ENCODE measurements around the gene SORCS3. TPM values are rescaled to one million over a fixed set of nuclear protein-coding genes. Genes with fewer than 3 reads are reported as not detected.
"Not testable (repeated sequence)": the region's sequence is repeated elsewhere in the genome, so short reads cannot be mapped to it uniquely, and the experiment has no call there.

The SORCS3 gene
- total RNA-seq, 1 donor from 2014 or later, result 0.26 TPM

DNA sequence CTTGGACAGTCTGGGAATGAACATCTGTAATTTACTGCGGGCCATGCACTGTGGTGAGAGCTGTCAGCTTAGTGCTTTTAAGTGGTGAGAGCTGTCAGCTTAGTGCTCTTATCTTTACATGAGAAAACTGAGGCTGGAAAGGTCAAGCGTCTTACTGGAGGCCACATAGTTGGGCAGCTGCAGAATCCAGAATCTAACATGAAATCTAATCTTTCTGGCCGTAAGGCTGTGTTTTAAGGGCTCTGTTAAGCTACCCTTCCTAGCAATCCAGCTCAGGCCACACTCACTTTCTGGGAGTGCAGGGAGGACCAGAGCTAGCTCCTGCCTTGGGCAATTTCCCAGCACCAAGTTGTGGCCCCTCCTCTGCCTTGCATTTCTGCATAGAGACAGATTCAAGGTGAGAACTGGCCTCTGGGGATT, 70.2 kb downstream of the SORCS3 start:
- no peak overlapping the region for H3K27ac ChIP-seq
- no peak overlapping the region for H3K4me3 ChIP-seq
- H3K27me3 Mint-ChIP-seq (ENCODE audit: insufficient read depth, low read depth), result peaks cover 2% of the 10 kb centered on the region
- H3K9ac ChIP-seq, result no peak overlapping the region
- no peak overlapping the region for H3K4me3 Mint-ChIP-seq
- peaks cover 15% of the 10 kb centered on the region for H3K4me1 Mint-ChIP-seq
- no peak overlapping the region for H2AFZ ChIP-seq (replicated peaks)
- H4K20me1 ChIP-seq (ENCODE audit: low read depth), result no peaks in the 10 kb centered on the region
- H3K27ac Mint-ChIP-seq, result no peak overlapping the region
- no peaks in the 10 kb centered on the region for H3K79me2 ChIP-seq (ENCODE audit: low read depth)
- H3F3A ChIP-seq (ENCODE audit: low read depth), result no peaks in the 10 kb centered on the region
- H3K36me3 Mint-ChIP-seq, result no peaks in the 10 kb centered on the region
- H3K9me3 ChIP-seq (ENCODE audit: low read depth), result no peaks in the 10 kb centered on the region
- H3K4me2 ChIP-seq, result no peak overlapping the region
- H3K27me3 ChIP-seq, result no peaks in the 10 kb centered on the region
- H3K36me3 ChIP-seq, result no peaks in the 10 kb centered on the region
- H3K4me1 ChIP-seq, result peaks cover 5% of the 10 kb centered on the region
- no peaks in the 10 kb centered on the region for H3K9me3 Mint-ChIP-seq
- DNase-seq (ENCODE audit: low spot score), result no peak
- TF ChIP-seq, protein P1, sequence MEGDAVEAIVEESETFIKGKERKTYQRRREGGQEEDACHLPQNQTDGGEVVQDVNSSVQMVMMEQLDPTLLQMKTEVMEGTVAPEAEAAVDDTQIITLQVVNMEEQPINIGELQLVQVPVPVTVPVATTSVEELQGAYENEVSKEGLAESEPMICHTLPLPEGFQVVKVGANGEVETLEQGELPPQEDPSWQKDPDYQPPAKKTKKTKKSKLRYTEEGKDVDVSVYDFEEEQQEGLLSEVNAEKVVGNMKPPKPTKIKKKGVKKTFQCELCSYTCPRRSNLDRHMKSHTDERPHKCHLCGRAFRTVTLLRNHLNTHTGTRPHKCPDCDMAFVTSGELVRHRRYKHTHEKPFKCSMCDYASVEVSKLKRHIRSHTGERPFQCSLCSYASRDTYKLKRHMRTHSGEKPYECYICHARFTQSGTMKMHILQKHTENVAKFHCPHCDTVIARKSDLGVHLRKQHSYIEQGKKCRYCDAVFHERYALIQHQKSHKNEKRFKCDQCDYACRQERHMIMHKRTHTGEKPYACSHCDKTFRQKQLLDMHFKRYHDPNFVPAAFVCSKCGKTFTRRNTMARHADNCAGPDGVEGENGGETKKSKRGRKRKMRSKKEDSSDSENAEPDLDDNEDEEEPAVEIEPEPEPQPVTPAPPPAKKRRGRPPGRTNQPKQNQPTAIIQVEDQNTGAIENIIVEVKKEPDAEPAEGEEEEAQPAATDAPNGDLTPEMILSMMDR (IDR thresholded peaks at IDR 0.05), result no peak
- no peak for TF ChIP-seq EZH2 (IDR thresholded peaks at IDR 0.05)
- TF ChIP-seq EZH2phosphoT487 (IDR thresholded peaks at IDR 0.05), result no peak

DNA sequence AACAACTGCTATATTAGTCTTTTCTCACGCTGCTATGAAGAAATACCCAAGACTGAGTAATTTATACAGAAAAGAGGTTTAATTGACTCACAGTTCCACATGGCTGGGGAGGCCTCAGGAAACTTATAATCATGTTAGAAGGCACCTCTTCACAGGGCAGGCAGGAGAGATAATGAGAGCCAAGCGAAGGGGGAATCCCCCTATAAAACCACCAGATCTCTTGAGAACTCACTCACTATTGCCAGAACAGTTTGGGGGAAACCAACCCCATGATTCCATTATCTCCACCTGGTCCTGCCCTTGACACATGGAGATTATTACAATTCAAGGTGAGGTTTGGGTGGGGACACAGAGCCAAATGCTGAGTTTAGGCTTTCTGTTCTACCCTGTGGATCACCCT, 89.5 kb downstream of the SORCS3 start:
- not testable (repeated sequence) for H2AFZ ChIP-seq (replicated peaks); H3K4me2 ChIP-seq; H3K9me3 ChIP-seq (ENCODE audit: low read depth); H3K36me3 ChIP-seq; H3K4me3 ChIP-seq; H3K27ac ChIP-seq; H3K79me2 ChIP-seq (ENCODE audit: low read depth); H3K27me3 ChIP-seq; H3K27ac Mint-ChIP-seq; DNase-seq (ENCODE audit: low spot score); H3K36me3 Mint-ChIP-seq; H3K4me3 Mint-ChIP-seq; H3K9ac ChIP-seq; H4K20me1 ChIP-seq (ENCODE audit: low read depth); H3K27me3 Mint-ChIP-seq (ENCODE audit: insufficient read depth, low read depth)
- peaks cover 28% of the 10 kb centered on the region for H3K4me1 Mint-ChIP-seq
- peaks cover 16% of the 10 kb centered on the region for H3F3A ChIP-seq (ENCODE audit: low read depth)
- peaks cover 11% of the 10 kb centered on the region for H3K9me3 Mint-ChIP-seq
- peaks cover 17% of the 10 kb centered on the region for H3K4me1 ChIP-seq

DNA sequence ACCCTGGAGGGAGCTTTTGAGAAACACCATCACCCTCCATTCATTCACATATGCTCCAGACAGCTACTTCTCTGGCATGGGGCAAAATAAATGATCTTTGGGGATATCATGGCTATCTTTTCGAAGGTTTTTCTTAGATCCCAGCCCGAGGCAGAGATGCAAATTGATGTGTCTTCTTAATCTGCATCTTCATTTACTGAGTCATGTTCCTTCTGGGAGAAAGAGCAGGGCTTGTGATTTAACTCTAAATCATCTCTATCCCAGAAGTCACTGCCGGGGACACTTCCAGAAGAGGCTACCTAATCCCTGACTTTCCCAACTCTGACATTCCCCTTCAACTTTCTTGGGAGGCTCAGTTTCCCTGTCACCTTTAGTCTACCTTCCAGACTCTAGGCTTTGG, 90.1 kb downstream of the SORCS3 start:
- Histone ChIP-seq H4K20me1 (ENCODE audit: low read depth) (no peaks in the 10 kb centered on the region), H3K4me1 (peaks cover 23% of the 10 kb centered on the region), H3K9ac (no peak overlapping the region), H3K9me3 (ENCODE audit: low read depth) (no peaks in the 10 kb centered on the region), H3K4me2 (no peak overlapping the region), H3K4me3 (no peak overlapping the region), H2AFZ (replicated peaks) (no peak overlapping the region), H3F3A (ENCODE audit: low read depth) (peaks cover 21% of the 10 kb centered on the region), H3K27me3 (no peaks in the 10 kb centered on the region), H3K36me3 (no peaks in the 10 kb centered on the region), H3K27ac (no peak overlapping the region), H3K79me2 (ENCODE audit: low read depth) (no peaks in the 10 kb centered on the region)
- Mint-ChIP-seq H3K4me1 (peaks cover 34% of the 10 kb centered on the region), H3K4me3 (no peak overlapping the region), H3K36me3 (no peaks in the 10 kb centered on the region), H3K9me3 (peaks cover 5% of the 10 kb centered on the region), H3K27ac (no peak overlapping the region), H3K27me3 (ENCODE audit: insufficient read depth, low read depth) (no peaks in the 10 kb centered on the region)
- no peak for DNase-seq (ENCODE audit: low spot score)
- TF ChIP-seq EZH2phosphoT487 (IDR thresholded peaks at IDR 0.05), result no peak
- no peak for TF ChIP-seq EZH2 (IDR thresholded peaks at IDR 0.05)
- TF ChIP-seq, protein P1 (IDR thresholded peaks at IDR 0.05), result no peak

GRCh38 chr10:104732222-104732621, 91.1 kb downstream of the SORCS3 start:
- H3K79me2 ChIP-seq (ENCODE audit: low read depth), result no peaks in the 10 kb centered on the region
- H3K27ac ChIP-seq, result no peak overlapping the region
- no peak overlapping the region for H3K4me3 ChIP-seq
- no peak for DNase-seq (ENCODE audit: low spot score)
- H3K9ac ChIP-seq, result no peak overlapping the region
- no peaks in the 10 kb centered on the region for H3K9me3 Mint-ChIP-seq
- no peak overlapping the region for H2AFZ ChIP-seq (replicated peaks)
- no peaks in the 10 kb centered on the region for H3K27me3 ChIP-seq
- no peaks in the 10 kb centered on the region for H3K9me3 ChIP-seq (ENCODE audit: low read depth)
- peaks cover 21% of the 10 kb centered on the region for H3F3A ChIP-seq (ENCODE audit: low read depth)
- H3K4me1 ChIP-seq, result peaks cover 23% of the 10 kb centered on the region
- H3K36me3 ChIP-seq, result no peaks in the 10 kb centered on the region
- TF ChIP-seq EZH2phosphoT487 (IDR thresholded peaks at IDR 0.05) (no peak), EZH2 (IDR thresholded peaks at IDR 0.05) (no peak)
- TF ChIP-seq, protein P1 (IDR thresholded peaks at IDR 0.05), result no peak
- no peak overlapping the region for H3K4me2 ChIP-seq
- H4K20me1 ChIP-seq (ENCODE audit: low read depth), result no peaks in the 10 kb centered on the region
- H3K27ac Mint-ChIP-seq, result no peak overlapping the region
- no peaks in the 10 kb centered on the region for H3K27me3 Mint-ChIP-seq (ENCODE audit: insufficient read depth, low read depth)
- peaks cover 38% of the 10 kb centered on the region for H3K4me1 Mint-ChIP-seq
- no peak overlapping the region for H3K4me3 Mint-ChIP-seq
- no peaks in the 10 kb centered on the region for H3K36me3 Mint-ChIP-seq

Data from neural progenitor cell (in vitro differentiated cells).